Measurements from ENCODE around the gene RBFOX2.

GRCh38 chr22:35840302-35840739, 188.3 kb downstream of the RBFOX2 start:
- no peak for TF ChIP-seq POLR2A (IDR thresholded peaks at IDR 0.05)
- no peak for TF ChIP-seq CTCF (IDR thresholded peaks at IDR 0.05)
- TF ChIP-seq POLR2AphosphoS5 (IDR thresholded peaks at IDR 0.05), result peak in 2 of 3 donors; percentile 32 to 42

All from breast epithelium (tissue), 3 donors.